SK-N-SH (cell line): ENCODE measurements around the gene DLL1. TPM values are rescaled to one million over a fixed set of nuclear protein-coding genes. Genes with fewer than 3 reads are reported as not detected.

Experiments used
- CTCF ChIA-PET: fragments of 300-600, 350-600 bp; formaldehyde crosslinking; extraction: SDS; loops from one replicate; lab custom pipeline; 2021; lab: Yijun Ruan, JAX
- POLR2A ChIA-PET: fragments of 350-600 bp; sonication (Branson Sonifier 250); formaldehyde crosslinking; extraction: SDS; loops from one replicate; lab custom pipeline; 2020; ENCODE audit warnings: antibody characterized with exemption, inconsistent platforms; lab: Yijun Ruan, JAX
- DNase-seq: peaks from one replicate; pipeline ENCODE4 v3.0.0; 2012
- H2AFZ ChIP-seq: fragments of 200-600 bp; sonication (generic); 2 replicates; pipeline ENCODE4 v1.8.1; 2016; ENCODE audit warnings: antibody characterized with exemption, mild to moderate bottlenecking, low read depth
- H3F3A ChIP-seq: fragments of 200-600 bp; sonication (generic); replicated peaks from 2 replicates; pipeline ENCODE3; 2016; ENCODE audit warnings: antibody characterized with exemption, mild to moderate bottlenecking; ENCODE audit not compliant: insufficient read depth
- H3K27ac ChIP-seq, 2 experiments: fragments of 200-500 bp in 1 of 2; fragments of 200-600 bp in 1 of 2; sonication (Bioruptor generic) in 1 of 2; sonication (generic), shearing (Covaris generic) in 1 of 2; 2 replicates each; pipeline versions ENCODE4 v1.5.1 to v1.6.1; 2014 to 2016; ENCODE audit warnings: low read depth in 2 of 2, inconsistent platforms in 1 of 2, low read length in 1 of 2, mild to moderate bottlenecking in 1 of 2, mixed read lengths in 1 of 2
- H3K27me3 ChIP-seq: fragments of 200-600 bp; sonication (generic), shearing (Covaris generic); 2 replicates; pipeline ENCODE4 v1.6.1; 2016; ENCODE audit warnings: mixed run types; ENCODE audit not compliant: insufficient read depth
- H3K36me3 ChIP-seq, 2 experiments: fragments of 200-500 bp in 1 of 2; fragments of 200-600 bp in 1 of 2; sonication (Bioruptor generic) in 1 of 2; sonication (generic) in 1 of 2; replicated peaks in 1 of 2; 2 replicates each; pipeline versions ENCODE3 to v1.5.1; 2014 to 2016; ENCODE audit warnings: low read length in 1 of 2, mild to moderate bottlenecking in 1 of 2; ENCODE audit not compliant: insufficient read depth in 2 of 2, control insufficient read depth in 1 of 2
- H3K4me1 ChIP-seq, 2 experiments: fragments of 200-500 bp in 1 of 2; fragments of 200-600 bp in 1 of 2; sonication (Bioruptor generic) in 1 of 2; sonication (generic), shearing (Covaris generic) in 1 of 2; 2 replicates each; pipeline versions ENCODE4 v1.5.1 to v1.6.1; 2014 to 2016; ENCODE audit warnings: low read depth in 1 of 2, low read length in 1 of 2, mixed run types in 1 of 2; ENCODE audit not compliant: insufficient read depth in 2 of 2, control insufficient read depth in 1 of 2
- H3K4me2 ChIP-seq: fragments of 200-600 bp; sonication (generic), shearing (Covaris generic); 2 replicates; pipeline ENCODE4 v1.6.1; 2017; ENCODE audit warnings: mixed run types
- H3K4me3 ChIP-seq, 2 experiments: fragments of 200-500 bp in 1 of 2; fragments of 200-600 bp in 1 of 2; sonication (Bioruptor generic) in 1 of 2; sonication (generic), shearing (Covaris generic) in 1 of 2; 2 replicates each; pipeline versions ENCODE4 v1.5.1 to v1.8.1; 2014 to 2016; ENCODE audit warnings: low read depth in 2 of 2, inconsistent platforms in 1 of 2, low read length in 1 of 2, mild to moderate bottlenecking in 1 of 2, mixed read lengths in 1 of 2, moderate library complexity in 1 of 2
- H3K79me2 ChIP-seq: fragments of 200-600 bp; sonication (generic); 2 replicates; pipeline ENCODE4 v1.8.1; 2017; ENCODE audit warnings: mild to moderate bottlenecking; ENCODE audit not compliant: insufficient read depth
- H3K9ac ChIP-seq: fragments of 200-600 bp; sonication (generic); 2 replicates; pipeline ENCODE4 v1.6.1; 2017; ENCODE audit warnings: mixed run types
- H3K9me2 ChIP-seq: fragments of 200-600 bp; sonication (generic); 2 replicates; pipeline ENCODE4 v1.6.1; 2017; ENCODE audit warnings: mixed run types
- H3K9me3 ChIP-seq: fragments of 200-600 bp; sonication (generic); 2 replicates; pipeline ENCODE4 v1.6.1; 2017; ENCODE audit warnings: mixed run types, mild to moderate bottlenecking, moderate library complexity
- H4K20me1 ChIP-seq: fragments of 200-600 bp; sonication (generic); 2 replicates; pipeline ENCODE4 v1.6.1; 2017; ENCODE audit warnings: mild to moderate bottlenecking, mixed run types; ENCODE audit not compliant: insufficient read depth
- CHD2 ChIP-seq: fragments of 150-350 bp; IDR thresholded peaks from 2 replicates; pipeline ENCODE4 v1.6.1; 2018; ENCODE audit warnings: low read length; ENCODE audit not compliant: partially characterized antibody
- CTCF ChIP-seq: fragments of 200-600 bp; sonication (generic); IDR thresholded peaks from 2 replicates; pipeline ENCODE4 v1.6.1; 2017; ENCODE audit warnings: antibody characterized with exemption, mild to moderate bottlenecking, moderate library complexity
- ELF1 ChIP-seq: IDR thresholded peaks from 2 replicates; pipeline ENCODE4 v1.4.0; 2012
- EZH2phosphoT487 ChIP-seq: fragments of 200-600 bp; sonication (generic); IDR thresholded peaks from 2 replicates; pipeline ENCODE4 v1.6.1; 2017; ENCODE audit warnings: low read depth, mixed run types, mild to moderate bottlenecking, antibody characterized with exemption, moderate library complexity, borderline replicate concordance
- FOXJ3 ChIP-seq: sonication (generic); formaldehyde crosslinking; IDR thresholded peaks from 2 replicates; pipeline ENCODE4 v1.5.1; 2020; ENCODE audit warnings: mild to moderate bottlenecking, missing genetic modification reagents
- GABPA ChIP-seq: IDR thresholded peaks from 2 replicates; pipeline ENCODE4 v1.4.0; 2012; ENCODE audit warnings: low read depth, mild to moderate bottlenecking
- GATA2 ChIP-seq: sonication (generic); formaldehyde crosslinking; IDR thresholded peaks from 2 replicates; pipeline ENCODE4 v1.5.0; 2020; ENCODE audit warnings: mild to moderate bottlenecking, missing genetic modification reagents
- JUND ChIP-seq: IDR thresholded peaks from 2 replicates; pipeline ENCODE4 v1.4.0; 2012
- MAX ChIP-seq: IDR thresholded peaks from 2 replicates; pipeline ENCODE4 v1.4.0; 2012; ENCODE audit warnings: low read depth
- MXI1 ChIP-seq: IDR thresholded peaks from 2 replicates; pipeline ENCODE4 v1.6.1; 2012; ENCODE audit warnings: mild to moderate bottlenecking, low read depth, low read length, improper control_type of control experiment
- NFIC ChIP-seq: IDR thresholded peaks from 2 replicates; pipeline ENCODE4 v1.4.0; 2012; ENCODE audit warnings: borderline replicate concordance
- POLR2AphosphoS5 ChIP-seq: IDR thresholded peaks from 2 replicates; pipeline ENCODE4 v1.6.1; 2012; ENCODE audit warnings: low read depth, low read length
- RAD21 ChIP-seq: IDR thresholded peaks from 2 replicates; pipeline ENCODE4 v1.6.1; 2012; ENCODE audit warnings: mild to moderate bottlenecking, low read length
- REST ChIP-seq: IDR thresholded peaks from 2 replicates; pipeline ENCODE4 v1.6.1; 2012; ENCODE audit warnings: mild to moderate bottlenecking, low read depth, low read length, moderate library complexity
- SIN3A ChIP-seq: IDR thresholded peaks from 2 replicates; pipeline ENCODE4 v1.6.1; 2012; ENCODE audit warnings: low read depth, mild to moderate bottlenecking, low read length, moderate library complexity, borderline replicate concordance
- SMC3 ChIP-seq: IDR thresholded peaks from 2 replicates; pipeline ENCODE4 v1.6.1; 2012; ENCODE audit warnings: low read depth, low read length, improper control_type of control experiment
- WGBS: methylation state at CpG from one replicate; pipeline ENCODE4 v1.1.6; 2017; ENCODE audit warnings: low lambda C conversion rate; 5-methylcytosine and 5-hydroxymethylcytosine counted together
- polyA plus RNA-seq, 3 experiments: library from polyadenylated mRNA; depleted of rRNA; stranded (reverse); fragments of >200 nt; gene quantifications; 2 replicates each; pipeline ENCODE4 v1.2.3, GENCODE V29; 2012
- TF ChIP-seq, protein P1 (sequence below): IDR thresholded peaks from 2 replicates; pipeline ENCODE4 v1.4.0; 2012; ENCODE audit warnings: low read depth, borderline replicate concordance

Gene DLL1
- polyA plus RNA-seq, 1 of the 3 experiments (the other 2 are of a cell fraction), result 0.25 TPM

DNA sequence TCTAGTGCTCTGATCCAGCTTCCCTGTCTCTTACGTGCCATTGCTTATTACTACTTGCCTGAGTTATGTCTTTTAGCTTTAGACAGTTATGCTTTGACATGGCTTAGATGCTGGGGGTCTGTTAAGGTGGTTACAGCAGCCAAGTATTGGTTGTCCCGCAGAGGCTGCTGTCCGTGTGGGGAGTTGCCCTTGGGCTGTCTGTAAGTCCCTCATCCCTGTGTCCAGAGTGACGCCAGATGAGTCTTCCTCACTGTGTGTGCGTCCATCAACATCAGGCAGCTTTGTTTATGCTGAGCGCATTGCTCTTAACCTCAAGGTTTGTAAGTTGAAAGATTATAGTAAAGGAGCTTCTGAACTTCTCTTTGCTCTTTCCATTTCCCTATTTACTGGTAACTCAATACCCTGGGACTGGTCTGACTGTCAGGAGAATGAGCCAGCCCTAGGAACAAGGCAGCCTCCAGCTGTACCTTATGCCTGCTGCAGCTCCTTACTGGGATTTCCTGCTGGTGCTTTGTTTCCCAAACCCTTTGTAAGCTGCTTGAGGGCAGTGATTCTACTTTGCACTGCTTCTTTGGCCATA is 22.9 kb upstream of the DLL1 start (continued):
- TF ChIP-seq CTCF, result no peak
- no peak for TF ChIP-seq CHD2
- no peak for TF ChIP-seq GATA2 (CRISPR knock-in tag)
- no peak for TF ChIP-seq EZH2phosphoT487
- TF ChIP-seq RAD21, result no peak
- TF ChIP-seq REST, result no peak

DNA sequence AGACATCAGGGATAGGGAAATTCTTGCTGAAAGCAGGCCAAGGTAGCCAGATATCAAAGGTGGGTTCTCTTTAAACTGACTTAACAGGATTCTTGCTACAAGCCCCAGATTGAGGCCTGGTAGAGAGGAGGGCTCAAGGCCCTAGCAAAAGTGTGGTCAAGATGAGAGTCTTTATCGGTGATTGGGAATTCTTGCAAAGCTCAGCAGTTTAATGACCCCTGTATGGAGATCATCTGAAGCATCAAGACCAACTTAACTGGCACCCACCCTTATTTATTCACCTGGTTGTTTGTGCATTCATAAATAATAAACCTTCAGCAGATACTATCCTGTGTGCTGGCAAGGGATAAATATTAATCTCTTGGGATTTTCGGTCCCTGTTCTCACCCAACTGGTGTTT is 22.0 kb upstream of the DLL1 start:
- WGBS, result 98% methylated on average over 2 of the region's 2 CpGs
- TF ChIP-seq EZH2phosphoT487, result no peak
- no peak for TF ChIP-seq NFIC
- TF ChIP-seq SIN3A, result no peak
- TF ChIP-seq FOXJ3 (CRISPR knock-in tag), result no peak
- no peak for TF ChIP-seq MXI1
- TF ChIP-seq, protein P1, sequence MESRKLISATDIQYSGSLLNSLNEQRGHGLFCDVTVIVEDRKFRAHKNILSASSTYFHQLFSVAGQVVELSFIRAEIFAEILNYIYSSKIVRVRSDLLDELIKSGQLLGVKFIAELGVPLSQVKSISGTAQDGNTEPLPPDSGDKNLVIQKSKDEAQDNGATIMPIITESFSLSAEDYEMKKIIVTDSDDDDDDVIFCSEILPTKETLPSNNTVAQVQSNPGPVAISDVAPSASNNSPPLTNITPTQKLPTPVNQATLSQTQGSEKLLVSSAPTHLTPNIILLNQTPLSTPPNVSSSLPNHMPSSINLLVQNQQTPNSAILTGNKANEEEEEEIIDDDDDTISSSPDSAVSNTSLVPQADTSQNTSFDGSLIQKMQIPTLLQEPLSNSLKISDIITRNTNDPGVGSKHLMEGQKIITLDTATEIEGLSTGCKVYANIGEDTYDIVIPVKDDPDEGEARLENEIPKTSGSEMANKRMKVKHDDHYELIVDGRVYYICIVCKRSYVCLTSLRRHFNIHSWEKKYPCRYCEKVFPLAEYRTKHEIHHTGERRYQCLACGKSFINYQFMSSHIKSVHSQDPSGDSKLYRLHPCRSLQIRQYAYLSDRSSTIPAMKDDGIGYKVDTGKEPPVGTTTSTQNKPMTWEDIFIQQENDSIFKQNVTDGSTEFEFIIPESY, result no peak
- no peak for TF ChIP-seq MAX
- no peak for TF ChIP-seq JUND
- TF ChIP-seq SMC3, result no peak
- no peak for TF ChIP-seq ELF1
- TF ChIP-seq GABPA, result no peak
- TF ChIP-seq POLR2AphosphoS5, result no peak
- no peak for TF ChIP-seq CHD2
- H2AFZ ChIP-seq, result no peak overlapping the region
- no peaks in the 10 kb centered on the region for H3K27me3 ChIP-seq
- no peak for DNase-seq
- H3K4me3 ChIP-seq, result no peak overlapping the region
- H3K36me3 ChIP-seq, result peaks cover 15 to 33% of the 10 kb centered on the region in 2 experiments
- CTCF ChIA-PET, result interaction anchor here (0.9 kb wide), 1 partner anchor 204 kb away, joined by 3 read pairs; no protein-coding TSS in a partner anchor
- peaks cover 11 to 27% of the 10 kb centered on the region in 2 experiments; a peak in 3 of 4 replicates for H3K4me1 ChIP-seq
- POLR2A ChIA-PET, result no interaction called here
- H3K4me2 ChIP-seq, result no peak overlapping the region
- H3K9me2 ChIP-seq, result no peaks in the 10 kb centered on the region
- no peak overlapping the region; a peak in 1 of 4 replicates for H3K27ac ChIP-seq
- no peaks in the 10 kb centered on the region for H3K9me3 ChIP-seq
- H3K79me2 ChIP-seq, result peaks cover 99% of the 10 kb centered on the region
- H3K9ac ChIP-seq, result no peak overlapping the region
- peaks cover 78% of the 10 kb centered on the region for H4K20me1 ChIP-seq
- H3F3A ChIP-seq, result peaks cover 5% of the 10 kb centered on the region
